Measurements from ENCODE around the gene EFHB.
"Not testable (repeated sequence)": the region's sequence is repeated elsewhere in the genome, so short reads cannot be mapped to it uniquely, and the experiment has no call there.

Gene EFHB

GRCh38 chr3:19931180-19931692 lies 2.8 kb downstream of the EFHB start:
- DNase-seq: peak; percentile 38

GRCh38 chr3:19920401-19921080 lies 13.5 kb downstream of the EFHB start:
- no peak for DNase-seq

DNA sequence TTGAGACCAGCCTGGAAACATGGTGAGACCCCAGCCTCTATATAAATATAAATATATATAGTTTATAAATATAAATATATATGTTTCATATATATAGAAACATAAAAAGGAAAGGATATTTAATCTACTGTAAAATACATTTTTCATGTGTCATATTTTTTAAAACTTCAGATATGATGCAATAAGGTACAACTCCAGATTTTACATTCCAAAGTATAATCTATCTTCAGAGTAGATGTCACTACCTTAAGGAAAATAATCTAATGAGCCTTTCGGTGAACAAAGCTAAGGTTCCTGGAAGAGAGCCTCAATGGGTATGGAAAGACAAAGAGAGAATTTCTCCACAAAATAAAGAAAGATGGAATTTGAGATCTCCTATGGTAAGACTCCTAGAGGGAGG lies 16.9 kb downstream of the EFHB start:
- DNase-seq: no peak

DNA sequence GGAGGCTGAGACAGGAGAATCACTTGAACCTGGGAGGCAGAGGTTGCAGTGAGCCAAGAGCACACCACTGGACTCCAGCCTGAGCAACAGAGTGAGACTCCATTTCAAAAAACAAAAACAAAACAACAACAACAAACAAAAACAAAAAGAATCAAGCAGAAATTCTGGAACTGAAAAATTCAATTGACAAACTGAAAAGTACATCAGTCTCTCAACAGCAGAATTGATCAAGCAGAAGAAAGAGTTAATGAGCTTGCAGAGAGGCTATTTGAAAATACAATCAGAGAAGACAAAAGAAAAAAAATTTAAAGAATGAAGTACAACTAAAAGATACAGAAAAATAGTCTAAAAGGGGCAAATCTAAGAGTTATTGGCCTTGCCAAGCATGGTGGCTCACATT lies 22.6 kb downstream of the EFHB start:
- DNase-seq: no peak

DNA sequence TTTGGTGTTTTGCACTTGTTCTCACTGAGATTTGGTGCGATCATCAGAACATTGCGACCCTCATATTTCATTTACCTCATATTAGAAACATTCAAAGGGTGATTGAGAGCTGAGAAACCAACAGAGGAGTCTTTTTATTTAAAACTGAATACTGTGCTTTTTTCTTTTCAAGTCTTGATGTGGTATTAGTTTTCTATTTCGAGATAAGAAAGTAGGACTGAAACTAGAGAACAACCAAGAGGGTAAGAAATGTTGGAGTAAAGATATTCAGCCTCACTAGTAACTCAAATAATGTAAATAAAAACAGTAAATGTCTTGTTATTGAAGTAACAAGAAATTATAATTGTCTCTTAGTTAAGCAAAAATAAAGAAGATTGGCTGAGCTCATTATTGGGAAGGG lies 26.5 kb downstream of the EFHB start:
- DNase-seq: no peak

DNA sequence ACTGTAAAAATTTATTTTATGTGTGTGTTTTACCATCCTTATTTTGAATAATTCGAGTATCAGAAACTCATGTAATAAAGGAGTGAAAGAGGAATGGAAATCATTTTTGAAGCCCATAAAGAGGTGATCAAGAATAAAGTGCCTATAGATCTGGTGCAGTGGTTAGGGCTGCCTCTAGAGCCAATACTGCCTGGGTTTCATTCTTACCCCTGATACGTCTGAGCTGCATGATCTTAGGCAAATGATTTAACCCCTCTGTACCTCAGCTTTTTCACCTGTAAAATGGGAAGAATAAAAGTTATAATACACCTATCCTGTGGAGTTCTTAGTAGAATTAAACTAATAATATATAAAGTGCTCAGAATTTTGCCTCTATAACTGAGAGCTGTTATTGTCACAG lies 30.4 kb downstream of the EFHB start:
- no peak for DNase-seq

DNA sequence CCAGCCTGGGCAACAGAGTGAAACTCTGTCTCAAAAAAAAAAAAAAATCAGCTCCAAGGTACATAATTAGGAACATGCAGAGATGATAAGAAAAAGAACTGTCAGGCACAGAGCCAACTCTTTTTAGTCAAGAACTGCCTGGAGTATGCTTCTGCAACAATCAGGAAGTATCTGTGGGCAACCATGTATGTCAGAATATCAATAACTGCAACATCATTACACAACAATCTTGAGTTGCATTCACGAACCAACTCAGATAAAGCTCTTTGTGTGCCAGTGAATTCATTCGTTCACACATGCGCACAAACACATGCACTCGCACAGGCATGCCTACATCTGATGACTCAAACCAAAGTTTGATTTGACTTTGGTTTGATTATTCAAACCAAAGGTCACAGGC lies 32.1 kb downstream of the EFHB start:
- DNase-seq: no peak

- DNase-seq: no peak
Observed at GRCh38 chr3:19901337-19901736, 32.7 kb downstream of the EFHB start.

DNA sequence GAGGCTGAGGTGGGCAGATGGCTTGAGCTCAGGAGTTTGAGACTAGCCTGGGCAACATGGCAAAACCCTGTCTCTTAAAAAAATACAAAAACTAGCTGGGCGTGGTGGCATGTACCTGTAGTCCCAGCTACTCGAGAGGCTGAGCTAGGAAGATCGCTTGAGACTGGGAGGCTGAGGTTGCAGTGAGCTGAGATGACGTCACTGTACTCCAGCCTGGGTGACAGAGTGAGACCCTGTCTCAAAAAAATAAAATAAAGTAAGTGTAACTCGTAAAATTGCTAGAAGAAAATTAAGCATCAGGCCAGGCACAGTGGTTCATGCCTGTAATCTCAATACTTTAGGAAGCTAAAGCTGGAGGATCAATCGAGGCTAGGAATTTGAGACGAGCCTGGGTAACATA lies 34.2 kb downstream of the EFHB start:
- DNase-seq: not testable (repeated sequence)

- no peak for DNase-seq
Observed at GRCh38 chr3:19899264-19899663, 34.8 kb downstream of the EFHB start.

DNA sequence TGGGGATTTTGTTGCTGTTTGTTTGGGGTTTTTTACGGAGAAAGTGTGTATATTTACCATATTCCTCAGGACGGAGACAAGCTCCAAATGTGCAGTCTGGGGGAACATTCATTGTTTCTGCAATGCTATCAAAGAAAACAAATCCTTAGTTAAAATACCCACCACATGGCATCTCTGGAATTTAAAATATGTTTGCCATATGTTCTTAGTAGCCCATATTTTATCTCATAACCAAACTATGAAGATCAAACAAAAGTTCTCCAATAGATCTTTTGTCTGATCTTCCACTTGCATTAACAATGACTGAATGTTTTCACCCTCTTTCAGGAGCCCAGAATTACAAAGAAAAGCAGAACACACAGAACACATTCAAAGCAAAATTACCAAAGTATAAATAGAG lies 35.3 kb downstream of the EFHB start:
- no peak for DNase-seq

DNA sequence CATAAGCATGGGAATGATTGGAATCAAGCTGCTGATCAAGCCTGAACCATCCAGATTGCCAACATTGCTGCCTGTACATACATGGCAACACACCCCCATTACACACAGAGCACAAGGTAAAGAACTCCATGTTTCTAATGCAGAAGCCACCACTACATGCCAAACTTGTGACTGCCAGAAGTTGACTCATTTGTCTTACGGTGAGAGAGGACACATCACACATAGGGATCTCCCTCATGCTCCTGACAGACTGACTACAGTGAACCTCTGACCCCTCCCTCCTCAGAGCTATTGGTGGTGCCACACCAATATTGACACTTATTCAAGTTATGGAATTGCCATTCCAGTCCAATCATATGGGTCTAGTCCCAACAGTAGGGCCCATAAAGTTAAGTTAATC lies 42.3 kb downstream of the EFHB start:
- DNase-seq: no peak

- DNase-seq: no peak
Observed at GRCh38 chr3:19888428-19889152, 45.4 kb downstream of the EFHB start.

DNA sequence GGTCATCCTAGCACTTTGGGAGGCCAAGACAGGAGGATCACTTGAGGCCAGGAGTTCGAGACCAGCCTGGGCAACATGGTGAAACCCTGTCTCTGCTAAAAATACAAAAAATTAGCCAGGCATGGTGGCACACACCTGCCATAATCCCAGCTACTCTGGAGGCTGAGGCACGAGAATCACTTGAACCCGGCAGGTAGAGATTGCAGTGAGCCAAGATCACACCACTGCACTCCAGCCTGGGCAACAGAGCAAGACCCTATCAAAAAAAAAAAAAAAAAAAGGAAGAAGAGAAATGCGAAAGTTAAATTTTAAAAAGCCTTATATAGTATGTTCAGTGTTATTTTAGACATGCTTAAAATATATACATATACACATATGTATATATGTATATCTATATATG lies 46.9 kb downstream of the EFHB start:
- DNase-seq: not testable (repeated sequence)

DNA sequence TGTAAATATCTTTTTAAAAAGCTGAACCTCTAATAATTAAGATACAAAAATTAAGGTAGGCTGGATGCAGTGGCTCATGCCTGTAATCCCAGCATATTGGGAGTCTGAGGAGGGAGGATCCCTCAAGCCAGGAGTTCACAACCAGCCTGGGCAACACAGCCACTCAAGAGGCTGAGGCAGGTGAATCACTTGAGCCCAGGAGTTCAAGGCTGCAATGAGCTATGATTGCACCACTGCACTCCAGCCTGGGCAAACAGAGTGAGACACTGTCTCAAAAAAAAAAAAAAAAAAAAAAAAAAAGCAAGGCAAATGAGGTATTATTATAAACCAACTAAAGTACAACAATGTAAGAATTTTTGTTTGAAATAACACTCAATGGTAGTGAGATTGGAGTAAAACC lies 47.6 kb downstream of the EFHB start:
- DNase-seq: no peak

DNA sequence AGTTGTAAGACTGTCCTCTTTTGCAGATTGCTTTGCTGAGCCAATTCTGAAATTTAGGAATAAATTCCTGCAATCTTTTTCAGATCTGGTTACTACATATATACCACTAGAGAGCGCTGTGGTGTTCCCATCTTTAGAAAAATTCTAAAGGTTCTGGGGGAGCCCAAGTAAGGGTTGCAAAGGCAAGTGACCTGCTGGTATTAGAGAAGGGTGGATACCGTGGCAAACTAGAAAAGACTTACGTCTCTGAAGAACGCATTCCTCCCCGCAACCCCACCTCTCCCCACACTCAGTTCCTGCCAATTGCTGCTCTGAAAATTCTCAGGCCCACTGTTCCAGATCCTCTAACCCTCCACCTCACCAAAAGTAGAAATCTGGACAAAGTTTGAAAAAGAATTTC lies 48.5 kb downstream of the EFHB start:
- no peak for DNase-seq

DNA sequence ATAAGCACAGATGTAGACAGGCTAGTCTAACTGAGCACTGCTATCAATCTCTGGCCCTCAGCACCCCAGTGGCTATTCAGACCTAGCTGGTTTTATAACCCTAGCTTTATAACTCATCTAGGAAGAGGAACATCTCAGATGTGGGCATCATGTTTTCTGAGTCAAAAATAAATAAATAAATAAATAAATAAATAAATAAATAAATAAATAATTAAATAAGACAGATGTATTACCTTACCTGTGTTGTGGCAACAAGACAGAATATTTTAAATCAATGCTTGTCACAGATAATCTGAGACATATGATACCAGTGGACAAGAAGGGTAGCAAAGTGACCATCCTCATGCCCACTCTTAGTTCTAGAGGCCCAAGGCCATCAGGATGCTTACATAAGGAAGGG lies 52.2 kb downstream of the EFHB start:
- DNase-seq: no peak

- no peak for DNase-seq
Observed at GRCh38 chr3:19881036-19881435, 53.0 kb downstream of the EFHB start.

DNA sequence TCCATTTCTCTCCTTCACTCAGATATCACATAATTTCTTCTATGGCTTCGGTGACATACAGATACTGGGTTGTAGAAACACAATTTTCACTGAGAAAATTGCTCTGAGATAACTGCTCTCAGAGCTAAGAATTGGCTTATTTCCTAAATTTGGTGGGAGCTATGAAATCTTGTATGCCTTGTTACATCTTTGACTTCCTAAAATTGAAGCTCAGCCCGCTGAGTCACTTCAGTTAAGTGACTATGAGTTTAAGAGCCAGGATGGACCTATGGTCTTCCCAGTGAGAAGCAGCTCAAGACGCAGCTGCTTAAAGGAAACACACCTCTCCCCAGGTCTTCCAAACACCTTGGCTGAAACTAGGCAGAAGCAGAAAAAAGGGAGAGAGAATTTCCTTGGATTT lies 56.4 kb downstream of the EFHB start:
- DNase-seq: no peak

GRCh38 chr3:19866751-19867347 lies 67.2 kb downstream of the EFHB start:
- no peak for DNase-seq

DNA sequence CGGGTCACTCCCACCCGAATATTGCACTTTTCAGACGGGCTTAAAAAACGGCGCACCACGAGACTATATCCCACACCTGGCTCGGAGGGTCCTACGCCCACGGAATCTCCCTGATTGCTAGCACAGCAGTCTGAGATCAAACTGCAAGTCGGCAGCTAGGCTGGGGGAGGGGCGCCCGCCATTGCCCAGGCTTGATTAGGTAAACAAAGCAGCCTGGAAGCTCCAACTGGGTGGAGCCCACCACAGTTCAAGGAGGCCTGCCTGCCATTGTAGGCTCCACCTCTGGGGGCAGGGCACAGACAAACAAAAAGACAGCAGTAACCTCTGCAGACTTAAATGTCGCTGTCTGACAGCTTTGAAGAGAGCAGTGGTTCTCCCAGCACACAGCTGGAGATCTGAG lies 78.7 kb downstream of the EFHB start:
- not testable (repeated sequence) for DNase-seq

DNA sequence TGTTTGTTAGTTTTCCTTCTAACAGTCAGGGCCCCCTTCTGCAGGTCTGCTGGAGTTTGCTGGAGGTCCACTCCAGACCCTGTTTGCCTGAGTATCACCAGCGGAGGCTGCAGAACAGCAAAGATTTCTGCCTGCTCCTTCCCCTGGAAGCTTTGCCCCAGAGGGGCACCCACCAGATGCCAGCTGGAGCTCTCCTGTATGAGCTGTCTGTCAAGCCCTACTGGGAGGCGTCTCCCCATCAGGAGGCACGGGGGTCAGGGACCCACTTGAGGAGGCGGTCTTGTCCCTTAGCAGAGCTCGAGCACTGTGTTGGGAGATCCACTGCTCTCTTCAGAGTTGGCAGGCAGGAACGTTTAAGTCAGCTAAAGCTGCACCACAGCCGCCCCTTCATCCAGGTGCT lies 87.4 kb downstream of the EFHB start:
- not testable (repeated sequence) for DNase-seq
